Activated CD8-positive, alpha-beta memory T cell treated with anti-CD3 and anti-CD28 coated beads, Interleukin-2, amount 50 U/mL, for 1 hour (primary cell): ENCODE data around the gene C19orf73.
"Not testable (repeated sequence)": the region's sequence is repeated elsewhere in the genome, so short reads cannot be mapped to it uniquely, and the experiment has no call there.

ENCODE experiments used
- DNase-seq: peaks from one replicate; pipeline ENCODE4 v3.0.0-alpha.2; 2020; ENCODE audit errors: extremely low read depth

C19orf73 gene

DNA sequence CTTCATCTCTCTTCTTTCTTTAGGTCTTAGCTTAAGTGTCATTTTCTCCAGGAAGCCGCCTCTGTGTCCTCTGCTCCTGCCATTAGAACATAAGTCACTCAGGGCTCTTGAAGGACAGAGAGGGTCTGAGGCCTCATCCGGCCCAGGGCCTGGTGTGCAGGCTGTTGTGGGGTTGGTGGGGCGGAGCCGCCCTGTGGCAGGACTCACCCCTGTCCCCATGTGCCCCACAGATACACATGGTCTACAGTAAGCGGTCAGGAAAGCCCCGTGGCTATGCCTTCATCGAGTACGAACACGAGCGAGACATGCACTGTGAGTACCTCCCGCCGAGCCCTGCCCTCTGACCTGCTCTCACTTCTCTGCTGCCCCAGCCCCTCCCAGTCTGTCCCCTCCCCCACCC, 17.8 kb downstream of the C19orf73 start:
- DNase-seq, result no peak

DNA sequence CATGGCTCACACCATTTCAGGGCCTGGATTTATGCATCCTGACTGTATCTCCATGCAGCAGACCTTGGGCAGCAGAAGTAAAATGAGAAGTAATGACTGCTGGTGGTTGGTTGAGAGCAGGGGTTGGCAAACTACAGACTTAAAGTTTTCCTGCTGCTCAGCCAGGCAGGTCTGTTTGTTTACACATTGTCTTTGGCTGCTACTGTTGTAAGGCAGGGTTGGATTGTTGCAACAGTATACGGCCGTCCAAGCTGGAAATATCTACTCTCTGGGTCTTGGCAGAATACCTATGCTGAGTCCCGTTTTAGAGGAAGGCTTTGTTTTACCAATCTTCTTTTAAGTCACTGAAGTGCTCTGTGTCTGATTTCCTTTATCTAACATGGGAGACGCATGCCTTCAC, 20.1 kb downstream of the C19orf73 start:
- DNase-seq, result no peak

DNA sequence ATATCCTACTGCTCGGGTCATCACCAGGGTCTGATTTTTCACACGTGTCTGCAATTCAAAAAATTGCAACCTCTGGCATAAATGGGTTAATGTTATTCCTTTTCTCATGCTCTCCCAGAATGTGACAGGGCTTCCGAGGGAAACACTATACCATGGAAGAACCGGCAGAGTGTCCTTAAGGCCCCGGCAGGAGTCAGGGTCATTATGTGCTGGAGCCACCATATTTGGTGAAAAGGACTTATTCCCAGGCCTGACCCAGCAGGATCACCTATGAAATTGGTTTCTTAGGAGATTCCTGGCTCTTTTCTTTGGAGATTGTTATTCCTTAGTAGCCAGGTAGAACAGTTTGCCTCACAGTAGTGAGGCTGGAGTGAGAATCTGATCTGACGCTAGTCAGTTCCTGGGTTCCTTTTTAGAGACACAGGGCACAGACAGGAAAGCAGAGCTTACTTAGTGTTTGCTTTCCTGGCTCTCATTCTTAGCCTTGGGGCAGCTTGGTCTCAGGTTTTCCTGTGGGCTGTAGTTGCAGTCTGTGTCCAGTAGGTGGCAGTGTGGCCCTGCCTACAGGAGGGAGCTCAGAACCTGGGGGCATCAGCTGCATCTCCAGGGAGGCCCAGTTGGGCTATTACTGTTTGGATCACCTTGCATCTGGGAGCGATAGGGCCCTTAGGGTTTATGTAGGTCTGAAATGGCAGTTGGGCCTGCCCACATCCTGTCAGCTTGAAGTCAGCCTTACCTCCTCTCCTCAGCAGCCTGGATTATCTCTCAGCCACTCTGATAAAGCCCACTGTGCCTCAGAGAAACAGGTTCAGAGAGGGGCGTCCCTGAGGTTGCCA, 21.3 kb downstream of the C19orf73 start:
- no peak for DNase-seq

DNA sequence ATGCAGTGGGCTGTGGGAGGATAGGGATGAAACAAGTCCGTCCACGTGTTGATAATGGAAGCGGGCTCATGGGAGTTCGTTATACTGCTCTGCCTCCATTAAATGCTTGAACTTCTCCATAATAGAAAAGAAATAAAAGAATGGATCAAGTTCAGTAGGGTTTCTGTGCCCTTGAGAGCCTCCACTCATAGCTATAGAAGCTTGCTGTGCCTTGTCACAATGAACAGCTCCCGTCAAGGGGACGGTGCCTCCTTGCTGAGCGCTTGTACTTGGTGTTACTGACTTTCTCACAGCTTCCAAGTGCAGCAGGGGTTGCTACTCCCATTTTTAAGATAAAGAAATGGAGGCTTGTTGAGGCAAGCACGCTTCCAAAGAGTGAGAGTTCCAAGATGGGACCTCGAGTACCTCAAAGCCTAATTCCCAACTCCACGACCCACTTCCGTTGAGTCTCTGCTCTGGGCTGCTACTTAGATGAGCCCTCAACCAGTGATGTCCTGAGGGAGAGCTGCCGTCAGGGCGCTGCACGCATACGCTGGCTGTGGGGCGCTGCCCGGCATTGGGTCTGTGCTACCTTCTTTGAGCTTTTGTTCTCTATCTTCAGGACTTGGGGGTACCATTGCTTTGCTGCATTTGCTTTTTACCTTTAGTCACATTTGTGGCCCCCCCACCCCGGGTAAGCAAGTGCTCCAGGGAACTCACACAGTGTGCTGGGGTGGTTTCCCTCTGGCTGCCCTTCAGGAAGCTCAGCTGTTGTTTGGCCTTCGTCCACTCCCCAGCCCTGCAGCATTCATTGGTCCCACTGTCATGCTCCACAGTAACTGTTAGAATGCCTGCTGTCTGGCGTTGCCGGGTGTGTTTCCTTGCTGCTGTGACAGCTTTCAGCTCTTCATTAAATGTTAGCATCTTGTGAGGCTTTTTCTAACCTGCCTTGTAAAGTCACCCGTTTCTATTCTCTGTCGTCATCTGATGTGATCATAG, 24.1 kb downstream of the C19orf73 start:
- DNase-seq, result no peak

DNA sequence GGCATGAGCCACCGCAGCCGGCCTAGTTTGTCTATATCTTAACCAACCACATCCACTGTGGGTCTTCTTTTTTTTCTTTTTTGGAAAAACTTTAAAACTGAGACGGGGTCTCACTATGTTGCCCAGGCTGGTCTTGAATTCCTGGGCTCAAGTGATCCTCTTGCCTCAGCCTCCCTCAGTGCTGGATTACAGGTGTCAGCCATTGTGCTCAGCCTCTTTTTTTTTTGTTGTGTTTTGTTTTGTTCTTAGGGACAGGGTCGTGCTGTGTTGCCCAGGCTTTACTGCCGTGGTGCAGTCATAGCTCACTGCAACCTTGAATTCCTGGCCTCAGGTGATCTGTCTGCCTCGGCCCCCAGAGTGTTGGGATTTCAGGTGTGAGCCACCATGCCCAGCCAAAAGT, 26.3 kb downstream of the C19orf73 start:
- DNase-seq, result no peak

DNA sequence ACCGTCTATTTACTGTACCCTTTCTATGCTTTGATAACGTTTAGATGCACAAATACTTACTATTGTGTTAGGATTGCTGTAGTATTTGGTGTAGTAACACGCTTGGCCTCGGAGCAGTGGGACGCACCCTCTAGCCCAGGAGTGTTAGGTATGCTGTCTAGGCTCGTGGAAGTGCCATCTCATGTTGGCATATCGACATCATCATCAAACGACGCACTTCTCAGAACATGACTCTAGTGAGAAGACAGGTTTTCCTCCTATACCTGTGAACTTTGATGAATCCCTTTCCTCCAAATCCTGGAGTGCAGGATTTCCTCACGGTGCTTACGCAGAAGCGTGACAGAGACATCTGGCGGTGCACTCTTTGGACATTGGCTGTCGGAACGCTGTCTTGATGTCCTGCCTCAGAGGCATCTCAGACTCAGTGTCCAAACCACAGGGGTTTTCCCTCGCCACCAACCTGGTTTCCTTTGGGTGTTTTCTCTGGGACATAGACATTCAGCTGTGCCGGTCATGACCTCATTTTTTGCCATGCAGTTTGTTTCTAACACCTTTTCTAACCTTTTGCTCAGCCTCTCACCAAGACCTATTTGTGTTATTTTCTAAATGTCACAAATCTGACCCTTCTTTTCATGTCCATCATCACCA, 27.4 kb downstream of the C19orf73 start:
- DNase-seq, result no peak

DNA sequence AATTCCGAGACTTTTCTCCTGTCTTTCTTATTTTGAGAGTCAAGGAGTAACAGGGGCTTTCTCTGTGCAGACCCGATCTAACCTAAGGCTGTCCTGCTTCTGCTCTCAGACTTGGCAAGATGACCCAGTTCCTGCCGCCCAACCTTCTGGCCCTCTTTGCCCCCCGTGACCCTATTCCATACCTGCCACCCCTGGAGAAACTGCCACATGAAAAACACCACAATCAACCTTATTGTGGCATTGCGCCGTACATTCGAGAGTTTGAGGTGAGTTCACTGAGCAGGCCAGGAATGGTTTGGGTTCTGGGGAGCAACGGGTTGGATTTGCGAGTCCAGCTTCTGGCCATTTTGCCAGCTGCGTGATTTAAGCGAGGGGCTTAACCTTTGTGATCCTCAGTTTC, 32.6 kb downstream of the C19orf73 start:
- DNase-seq, result no peak

DNA sequence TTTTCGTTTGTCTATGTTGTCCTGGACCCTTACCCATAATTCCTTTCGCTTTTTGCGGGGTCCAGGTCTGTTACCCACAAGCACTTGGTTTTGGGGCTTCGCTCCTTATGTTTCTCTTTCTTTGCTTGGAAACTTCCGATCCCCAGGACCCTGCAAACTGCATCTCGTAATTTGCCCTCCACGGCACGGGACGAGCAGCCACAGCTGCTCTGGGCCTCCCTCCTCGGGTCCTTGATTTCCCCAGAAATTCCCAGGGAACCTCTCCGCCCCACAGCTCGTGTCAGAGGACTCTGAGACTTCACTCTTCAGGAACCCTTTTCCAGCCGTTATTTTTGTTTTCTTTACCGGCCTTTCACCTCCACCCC, 33.1 kb downstream of the C19orf73 start:
- DNase-seq, result no peak

DNA sequence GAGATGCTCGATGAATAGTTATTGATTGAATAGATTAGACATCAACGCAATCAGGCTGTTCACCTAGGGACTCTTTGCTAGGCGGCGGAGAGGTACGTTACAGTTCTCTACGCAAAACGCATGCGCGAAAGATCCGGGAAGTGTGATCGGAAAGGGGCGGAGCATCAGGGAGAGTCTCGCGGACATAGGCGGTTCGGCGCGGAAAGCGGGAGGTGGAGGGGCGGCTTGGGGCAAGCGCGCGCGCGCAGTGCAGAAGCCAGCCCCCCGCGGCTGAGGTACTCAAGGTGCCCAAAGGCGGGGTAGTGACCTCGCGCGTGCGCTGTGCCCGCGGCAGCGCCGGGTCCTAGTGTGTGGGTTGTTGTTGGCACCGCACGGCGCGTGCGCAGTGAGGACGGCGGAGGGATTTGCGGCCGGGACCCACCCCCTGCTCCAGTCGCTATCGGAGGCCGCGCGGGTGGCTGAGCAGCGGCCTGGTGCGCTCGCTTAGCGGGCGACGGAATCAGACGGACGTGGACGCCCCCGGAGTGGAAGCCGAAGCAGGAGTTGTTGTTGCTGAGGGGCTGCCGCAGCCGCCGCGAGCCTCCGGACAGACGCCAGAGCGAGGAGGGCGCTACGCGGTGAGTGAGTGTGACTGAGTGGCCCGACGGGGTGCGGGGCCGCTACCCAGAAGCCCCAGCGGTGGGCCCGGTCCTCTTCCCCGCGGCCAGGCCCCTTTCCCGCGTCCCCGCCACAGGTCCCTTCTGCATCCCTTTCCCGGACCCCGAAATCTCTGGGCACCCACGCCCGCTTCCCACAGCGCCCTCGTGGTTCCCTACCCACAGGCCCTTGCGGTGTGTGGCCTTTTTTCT, 33.7 kb downstream of the C19orf73 start, which contains the start of gene SNRNP70:
SNRNP70 (plus strand) TSS at position 432 of the 848 bp plus-strand sequence. CDS start 964 bp downstream, outside the sequence.
- peak; percentile 98 for DNase-seq

DNA sequence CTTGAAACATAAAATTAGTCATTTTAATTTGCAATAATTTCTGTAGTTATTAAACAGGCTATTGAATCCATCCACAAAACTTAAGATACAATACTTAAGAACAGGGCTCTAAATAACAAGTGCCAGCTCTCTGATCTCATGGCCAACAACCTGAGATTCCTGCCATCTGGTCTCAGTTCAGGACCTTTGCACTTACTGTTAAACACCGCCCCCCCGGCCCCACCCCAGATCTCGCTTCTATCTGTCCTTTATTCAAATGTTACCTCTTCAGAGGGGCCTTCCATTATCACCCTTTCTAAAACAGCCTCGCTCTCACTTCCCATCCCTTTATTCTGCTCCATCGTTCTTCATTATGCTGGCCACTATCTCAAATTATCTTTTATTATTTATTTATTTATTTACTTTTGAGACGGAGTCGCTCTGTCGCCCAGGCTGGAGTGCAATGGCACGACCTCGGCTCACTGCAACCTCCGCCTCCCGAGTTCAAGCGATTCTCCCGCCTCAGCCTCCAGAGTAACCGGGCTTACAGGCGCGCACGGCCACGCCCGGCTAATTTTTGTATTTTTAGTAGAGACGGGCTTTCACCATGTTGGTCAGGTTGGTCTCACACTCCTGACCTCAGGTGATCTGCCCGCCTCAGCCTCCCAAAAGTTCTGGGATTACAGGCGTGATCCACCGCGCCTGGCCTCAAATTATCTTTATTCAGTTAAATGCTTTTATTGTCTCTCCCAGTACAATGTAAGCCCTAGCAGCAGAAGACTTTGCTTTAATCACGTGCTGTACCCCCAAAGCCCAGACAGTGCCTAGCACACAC, 34.5 kb downstream of the C19orf73 start:
- no peak for DNase-seq

DNA sequence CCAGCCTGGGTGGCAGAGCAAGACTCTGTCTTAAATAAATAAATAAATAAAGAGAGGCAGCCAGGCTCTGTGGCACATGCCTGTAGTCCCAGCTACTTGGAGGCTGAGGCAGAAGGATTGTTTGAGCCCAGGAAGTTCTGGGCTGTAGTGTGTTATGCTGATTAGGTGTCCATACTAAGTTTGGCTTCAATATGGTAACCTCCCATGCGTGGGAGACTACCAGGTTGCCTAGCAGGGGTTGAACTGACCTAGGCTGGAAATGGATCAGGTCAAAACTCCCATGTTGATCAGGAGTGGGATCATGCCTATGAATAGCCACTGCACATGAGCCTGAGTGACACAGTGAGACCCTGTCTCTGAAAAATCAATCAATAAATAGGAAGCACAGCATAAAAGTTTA, 37.7 kb downstream of the C19orf73 start:
- DNase-seq, result no peak

DNA sequence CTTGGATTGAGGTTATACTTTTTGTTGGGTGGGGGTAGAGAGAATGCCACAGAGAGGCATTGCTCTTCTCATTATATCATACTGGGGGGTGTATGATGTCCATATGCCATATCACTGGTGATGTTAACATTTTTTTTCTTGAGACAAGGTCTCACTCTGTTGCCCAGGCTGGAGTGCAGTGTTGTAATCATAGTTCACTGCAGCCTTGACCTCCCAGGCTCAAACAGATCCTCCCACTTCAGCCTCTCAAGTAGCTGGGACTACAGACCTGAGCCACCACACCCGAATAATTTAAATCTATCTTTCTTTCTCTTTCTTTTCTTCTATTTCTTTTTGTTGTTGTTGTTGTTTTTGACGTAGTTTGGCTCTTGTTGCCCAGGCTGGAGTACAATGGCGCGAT, 38.6 kb downstream of the C19orf73 start:
- DNase-seq, result no peak

DNA sequence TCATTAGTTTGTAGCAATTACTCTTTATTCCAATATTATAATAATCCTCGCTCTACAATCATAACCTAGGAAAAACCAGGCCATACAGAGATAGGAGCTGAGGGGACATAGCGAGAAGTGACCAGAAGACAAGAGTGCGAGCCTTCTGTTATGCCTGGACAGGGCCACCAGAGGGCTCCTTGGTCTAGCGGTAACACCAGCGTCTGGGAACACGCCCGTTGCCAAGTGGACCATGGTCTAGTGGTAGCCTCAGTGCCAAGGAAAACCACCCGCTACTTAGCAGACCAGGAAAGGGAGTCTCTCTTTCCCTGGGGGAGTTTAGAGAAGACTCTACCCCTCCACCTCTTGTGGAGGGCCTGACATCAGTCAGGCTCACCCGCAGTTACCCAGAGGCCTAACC, 44.1 kb downstream of the C19orf73 start:
- not testable (repeated sequence) for DNase-seq

DNA sequence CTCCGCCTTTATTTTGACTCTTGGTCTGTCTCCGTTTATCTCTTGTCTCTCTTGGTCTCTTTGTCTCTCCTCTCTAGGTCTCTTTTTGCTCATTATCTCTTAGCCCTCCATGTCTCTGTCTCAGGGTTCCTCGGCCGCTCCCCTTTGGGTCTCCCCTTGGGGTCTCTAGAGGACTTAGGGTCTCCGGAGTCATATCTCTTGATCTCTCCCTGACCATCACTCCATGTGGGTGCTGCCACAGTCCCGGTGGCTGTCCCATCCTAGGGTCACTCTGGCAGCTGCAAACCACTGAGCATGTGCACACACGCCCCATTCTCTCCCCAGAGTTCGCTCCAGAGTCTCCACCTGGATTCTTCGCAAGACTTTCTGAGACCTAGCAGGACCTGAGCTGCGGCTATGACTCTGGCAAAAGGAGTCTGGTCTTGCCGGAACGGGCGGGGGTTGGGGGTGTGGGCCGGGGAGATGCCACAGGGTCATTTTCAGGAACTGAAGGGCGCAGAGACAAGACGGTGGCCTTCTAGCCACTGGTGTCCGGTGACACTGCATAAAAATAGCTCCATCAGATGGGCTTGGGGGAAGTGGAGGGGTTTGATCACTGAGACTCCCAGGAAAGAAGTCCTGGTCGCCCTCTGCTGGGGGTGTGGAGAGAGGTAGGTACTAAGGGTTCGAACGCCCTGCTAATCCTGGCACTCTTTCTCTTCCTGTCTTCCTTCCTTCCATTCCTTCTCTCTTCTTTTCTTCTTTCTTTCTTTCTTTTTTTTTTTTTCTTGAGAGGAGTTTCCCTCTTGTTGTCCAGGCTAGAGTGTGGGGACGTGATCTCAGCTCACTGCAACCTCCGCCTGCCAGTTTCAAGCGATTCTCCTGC, 45.2 kb downstream of the C19orf73 start:
- no peak for DNase-seq

DNA sequence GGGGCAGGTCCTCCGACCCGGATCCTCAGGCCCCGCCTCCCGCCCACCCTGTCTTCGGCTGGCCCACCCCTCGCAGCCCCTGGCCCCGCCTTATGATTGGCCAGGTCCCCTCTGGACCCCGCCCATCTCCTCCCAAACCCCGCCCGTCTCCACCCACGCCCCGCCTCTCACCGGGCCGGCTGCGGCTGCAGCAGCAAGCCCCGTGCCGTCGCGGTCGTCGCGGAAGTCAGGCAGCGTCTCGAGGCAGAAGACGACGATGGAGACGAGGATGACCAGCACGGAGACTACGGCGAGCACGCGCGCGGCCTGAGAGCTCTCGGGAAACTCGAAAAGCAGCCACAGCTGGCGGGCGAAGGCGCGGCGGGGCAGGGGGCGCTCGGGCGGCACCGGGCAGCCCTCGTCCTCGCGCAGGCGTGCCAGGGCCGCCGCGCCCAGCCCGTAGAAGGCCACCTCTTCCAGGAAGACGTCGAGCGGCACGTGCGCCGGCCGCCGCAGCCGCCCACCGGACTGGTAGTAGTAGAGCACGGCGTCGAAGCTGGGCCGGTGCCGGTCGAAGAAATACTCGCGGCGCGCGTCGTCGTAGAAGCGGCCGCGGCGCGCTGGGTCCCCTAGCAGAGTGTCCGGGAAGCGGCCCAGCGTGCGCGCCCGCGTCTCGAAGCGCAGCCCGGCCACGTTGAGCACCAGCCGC, 46.9 kb downstream of the C19orf73 start:
- DNase-seq, result no peak

DNA sequence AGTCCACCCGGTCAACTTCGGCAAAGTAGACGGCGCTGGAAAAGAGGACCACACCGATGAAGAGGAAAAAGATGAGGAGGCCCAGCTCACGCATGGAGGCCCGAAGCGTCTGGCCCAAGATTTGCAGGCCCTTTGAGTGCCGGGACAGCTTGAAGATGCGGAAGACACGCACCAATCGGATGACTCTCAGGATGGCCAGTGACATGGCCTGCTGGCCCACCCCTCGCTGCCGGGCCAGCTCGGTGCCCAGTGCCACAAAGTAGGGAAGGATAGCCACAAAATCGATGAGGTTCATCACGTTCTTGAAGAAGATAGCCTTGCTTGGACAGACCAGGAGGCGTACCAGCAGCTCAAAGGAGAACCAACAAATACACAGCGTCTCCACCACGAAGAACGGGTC, 48.5 kb downstream of the C19orf73 start:
- DNase-seq, result no peak

DNA sequence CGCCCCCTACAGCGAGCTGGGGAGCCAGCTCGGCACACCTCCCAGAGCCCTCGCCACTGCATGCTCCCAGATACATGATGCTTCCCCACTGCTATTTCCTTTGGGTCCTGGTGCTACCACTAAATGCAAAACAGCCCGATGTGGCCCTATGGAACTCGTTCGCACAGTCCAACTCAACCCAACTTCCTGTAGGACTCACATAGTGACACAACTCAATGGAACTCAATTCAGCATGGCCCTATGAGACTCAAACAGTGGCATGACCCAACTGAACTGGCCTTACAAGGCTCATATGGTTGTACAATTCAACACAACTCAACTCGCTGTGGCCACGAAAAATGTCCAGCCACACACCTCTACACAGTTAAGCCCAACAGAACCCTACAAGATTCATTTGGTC, 49.9 kb downstream of the C19orf73 start:
- no peak for DNase-seq
